HepG2 (cell line): ENCODE results near the gene MARK2. TPM values are rescaled to one million over a fixed set of nuclear protein-coding genes. Genes with fewer than 3 reads are reported as not detected.

Experiments used
- AFF4 ChIP-seq: sonication (generic); formaldehyde crosslinking; IDR thresholded peaks from 2 replicates; pipeline ENCODE4 v1.4.0; 2020; ENCODE audit warnings: missing genetic modification reagents
- ARID4A ChIP-seq: sonication (generic); formaldehyde crosslinking; IDR thresholded peaks from 2 replicates; pipeline ENCODE4 v1.5.0; 2020; ENCODE audit warnings: mild to moderate bottlenecking, missing genetic modification reagents, borderline replicate concordance
- CHD2 ChIP-seq: IDR thresholded peaks from 2 replicates; pipeline ENCODE4 v1.6.1; 2011; ENCODE audit warnings: low read depth, low read length, improper control_type of control experiment
- ERF ChIP-seq: IDR thresholded peaks from 2 replicates; pipeline ENCODE4 v1.6.1; 2018; ENCODE audit warnings: missing biosample characterization, missing genetic modification reagents
- GLMP ChIP-seq: sonication (generic); formaldehyde crosslinking; IDR thresholded peaks from 2 replicates; pipeline ENCODE4 v1.9.0; 2021; ENCODE audit warnings: missing genetic modification reagents, mild to moderate bottlenecking, borderline replicate concordance
- HNRNPL ChIP-seq: fragments of 200-400 bp; formaldehyde crosslinking; IDR thresholded peaks from 2 replicates; pipeline ENCODE4 v1.6.1; 2017; ENCODE audit warnings: mild to moderate bottlenecking, low read depth, low read length
- KAT8 ChIP-seq: IDR thresholded peaks from 2 replicates; pipeline ENCODE4 v1.6.1; 2016; ENCODE audit warnings: missing genetic modification reagents, missing compliant biosample characterization
- KLF9 ChIP-seq: IDR thresholded peaks from 2 replicates; pipeline ENCODE4 v1.6.1; 2016; ENCODE audit warnings: low read depth
- MIER2 ChIP-seq: IDR thresholded peaks from 2 replicates; pipeline ENCODE4 v1.6.1; 2016; ENCODE audit warnings: missing biosample characterization, missing genetic modification reagents
- PHB2 ChIP-seq: fragments of 450-650 bp; IDR thresholded peaks from 2 replicates; pipeline ENCODE4 v1.6.1; 2018; ENCODE audit not compliant: partially characterized antibody
- POLR2AphosphoS5 ChIP-seq: IDR thresholded peaks from 2 replicates; pipeline ENCODE4 v1.6.1; 2012; ENCODE audit warnings: low read depth, low read length
- SNAPC2 ChIP-seq: sonication (generic); formaldehyde crosslinking; IDR thresholded peaks from 2 replicates; pipeline ENCODE4 v1.8.1; 2022; ENCODE audit warnings: mild to moderate bottlenecking, missing genetic modification reagents
- SP2 ChIP-seq: sonication (generic); formaldehyde crosslinking; IDR thresholded peaks from 2 replicates; pipeline ENCODE4 v1.5.1; 2020; ENCODE audit warnings: mild to moderate bottlenecking, missing genetic modification reagents
- ZNF20 ChIP-seq: sonication (generic); formaldehyde crosslinking; IDR thresholded peaks from 2 replicates; pipeline ENCODE4 v1.4.0; 2020; ENCODE audit warnings: mild to moderate bottlenecking, moderate library complexity, missing genetic modification reagents
- ZNF282 ChIP-seq: fragments of 450-650 bp; IDR thresholded peaks from 2 replicates; pipeline ENCODE4 v1.6.1; 2018; ENCODE audit not compliant: partially characterized antibody
- ZNF451 ChIP-seq: sonication (generic); formaldehyde crosslinking; IDR thresholded peaks from 2 replicates; pipeline ENCODE4 v1.5.0; 2020; ENCODE audit warnings: mild to moderate bottlenecking, missing genetic modification reagents
- ZNF496 ChIP-seq: sonication (generic); formaldehyde crosslinking; IDR thresholded peaks from 2 replicates; pipeline ENCODE4 v1.8.1; 2023; ENCODE audit warnings: mild to moderate bottlenecking, moderate library complexity, missing genetic modification reagents; ENCODE audit not compliant: insufficient replicate concordance
- polyA plus RNA-seq, 8 experiments: library from polyadenylated mRNA; depleted of rRNA in 3 of 8; stranded (reverse) in 7 of 8; unstranded in 1 of 8; fragments of >200 nt; fragmentation: Illumina TruSeq in 4 of 8; extraction: Trizol in 4 of 8; gene quantifications; 2 replicates each; pipeline versions ENCODE4 v1.2.1 to v1.2.3, GENCODE V29; 2011 to 2016; ENCODE audit warnings: low read depth in 4 of 8, missing spikeins in 1 of 8, mixed read lengths in 1 of 8; ENCODE audit not compliant: insufficient read depth in 1 of 8
- total RNA-seq, 5 experiments: library from RNA; depleted of rRNA; stranded (reverse); fragments of >200 nt; fragmentation: Illumina TruSeq; extraction: Trizol; gene quantifications; 2 replicates each; pipeline ENCODE4 v1.2.3, GENCODE V29; 2016; ENCODE audit warnings: low read depth in 1 of 5

MARK2 gene
- total and polyA plus RNA-seq, 2 of the 13 experiments (the other 11 are each of a cell fraction or from before 2014, with no cell fraction given) = 13.5 to 13.9 TPM

- TF ChIP-seq AFF4 (no peak), ZNF451 (CRISPR knock-in tag) (no peak), ERF (CRISPR knock-in tag) (no peak), MIER2 (no peak), ZNF282 (no peak), PHB2 (no peak), SP2 (CRISPR knock-in tag) (0 out of 2 replicates have a peak, but pooled peaks have one; percentile 47), KLF9 (CRISPR knock-in tag) (no peak), HNRNPL (no peak), POLR2AphosphoS5 (peak; percentile 76), ZNF496 (no peak), SNAPC2 (CRISPR knock-in tag) (no peak), KAT8 (CRISPR knock-in tag) (no peak), CHD2 (no peak), ZNF20 (CRISPR knock-in tag) (no peak), GLMP (no peak), ARID4A (CRISPR knock-in tag) (no peak)
Measured at GRCh38 chr11:63920126-63920938, 81.4 kb downstream of the MARK2 start (continued).
